GM12878 (cell line): ENCODE measurements around the gene CAB39. TPM values are rescaled to one million over a fixed set of nuclear protein-coding genes. Genes with fewer than 3 reads are reported as not detected.
A peak's percentile ranks its signal among the peaks of the same experiment; 100 is the strongest.

Experiments used
- ATAC-seq: fragments of 200-7000 bp; cut with Tn5 transposase; 3 replicates; pipeline ENCODE4 v1.9.1; 2020; ENCODE audit warnings: mild to moderate bottlenecking, moderate library complexity
- BruUV-seq: library from RNA; stranded (reverse); fragments of 400-500 nt; replicated peaks from 2 replicates; lab custom pipeline; 2021; lab: Mats Ljungman, UMichigan
- CTCF ChIA-PET: fragments of 300-600 bp; sonication (Branson Sonifier 250); formaldehyde crosslinking; extraction: SDS; loops from one replicate; lab custom pipeline; 2021; ENCODE audit warnings: inconsistent platforms; lab: Yijun Ruan, JAX
- POLR2A ChIA-PET: fragments of 350-600 bp; formaldehyde crosslinking; extraction: SDS; loops from one replicate; lab custom pipeline; 2021; ENCODE audit warnings: inconsistent platforms; lab: Charles Lee
- RAD21 ChIA-PET: fragments of 300-600 bp; sonication (Branson Sonifier 250); formaldehyde crosslinking; loops from one replicate; lab custom pipeline; 2023; ENCODE audit warnings: antibody characterized with exemption; ENCODE audit not compliant: unreplicated experiment; lab: Charles Lee
- SMC1A ChIA-PET: fragments of 300-600 bp; sonication (Branson Sonifier 250); formaldehyde crosslinking; loops from one replicate; lab custom pipeline; 2023; ENCODE audit not compliant: unreplicated experiment, uncharacterized antibody; lab: Charles Lee
- DNase-seq: peaks from one replicate; pipeline ENCODE4 v3.0.0-alpha.2; 2011; ENCODE audit warnings: low read depth, low spot score
- FAIRE-seq: peaks from 3 replicates; lab custom pipeline; 2011; peaks lifted over from hg19 to GRCh38; lab: Jason Lieb, UNC
- H2AFZ ChIP-seq: 2 replicates; pipeline ENCODE4 v1.6.0; 2011; ENCODE audit warnings: low read depth, low read length, control low read depth; ENCODE audit not compliant: control insufficient read depth
- H3K27ac ChIP-seq: 2 replicates; pipeline ENCODE4 v1.5.1; 2011; ENCODE audit warnings: control low read depth; ENCODE audit not compliant: control insufficient read depth, insufficient read depth
- H3K27me3 ChIP-seq, 2 experiments: replicated peaks in 1 of 2; 2 replicates each; pipeline versions ENCODE4 v1.6.0 to v1.6.1; 2011; ENCODE audit warnings: low read length in 1 of 2; ENCODE audit not compliant: control insufficient read depth in 2 of 2, insufficient read depth in 2 of 2
- H3K36me3 ChIP-seq, 2 experiments: 2 replicates each; pipeline ENCODE4 v1.5.1; 2011; ENCODE audit warnings: low read length in 1 of 2; ENCODE audit not compliant: control insufficient read depth in 2 of 2, insufficient read depth in 2 of 2
- H3K4me1 ChIP-seq: 2 replicates; pipeline ENCODE4 v1.6.1; 2011; ENCODE audit warnings: mild to moderate bottlenecking, low read length, moderate library complexity, mixed read lengths; ENCODE audit not compliant: control insufficient read depth, insufficient read depth
- H3K4me2 ChIP-seq: 2 replicates; pipeline ENCODE4 v1.6.0; 2011; ENCODE audit warnings: control low read depth; ENCODE audit not compliant: control insufficient read depth, insufficient read depth
- H3K4me3 ChIP-seq: fragments of 200-600 bp; sonication (generic); 2 replicates; pipeline ENCODE4 v1.5.1; 2016
- H3K79me2 ChIP-seq: 2 replicates; pipeline ENCODE4 v1.6.0; 2011; ENCODE audit warnings: low read length; ENCODE audit not compliant: control insufficient read depth, insufficient read depth
- H3K9ac ChIP-seq: 2 replicates; pipeline ENCODE4 v1.8.0; 2011; ENCODE audit warnings: low read length, control low read depth, mixed read lengths; ENCODE audit not compliant: control insufficient read depth, insufficient read depth
- H3K9me3 ChIP-seq: replicated peaks from 3 replicates; pipeline ENCODE4 v1.5.1; 2011; ENCODE audit warnings: mild to moderate bottlenecking, low read length; ENCODE audit not compliant: control insufficient read depth, insufficient read depth
- H4K20me1 ChIP-seq: 2 replicates; pipeline ENCODE4 v1.6.0; 2011; ENCODE audit not compliant: control insufficient read depth, insufficient read depth
- CHD2 ChIP-seq: IDR thresholded peaks from 2 replicates; pipeline ENCODE4 v1.6.1; 2011; ENCODE audit warnings: low read depth, low read length, improper control_type of control experiment, borderline replicate concordance
- MTA3 ChIP-seq: IDR thresholded peaks from 2 replicates; pipeline ENCODE4 v1.6.1; 2012; ENCODE audit warnings: low read length, inconsistent platforms, borderline replicate concordance
- RAD21 ChIP-seq: IDR thresholded peaks from 2 replicates; pipeline ENCODE4 v1.6.1; 2011; ENCODE audit warnings: mild to moderate bottlenecking, low read depth, low read length, moderate library complexity; ENCODE audit not compliant: insufficient read depth
- SMC3 ChIP-seq: IDR thresholded peaks from 2 replicates; pipeline ENCODE4 v1.6.1; 2011; ENCODE audit warnings: low read length, improper control_type of control experiment, borderline replicate concordance
- SP1 ChIP-seq: IDR thresholded peaks from one replicate; pipeline ENCODE4 v1.6.1; 2011; ENCODE audit warnings: low read depth, low read length
- WGBS: methylation state at CpG from one replicate; pipeline ENCODE4 v1.1.6; 2016; ENCODE audit warnings: low lambda C conversion rate; ENCODE audit not compliant: insufficient replicate concordance, insufficient coverage; ENCODE audit errors: missing lambda C conversion rate; 5-methylcytosine and 5-hydroxymethylcytosine counted together
- in situ Hi-C: fragments of 300-500 bp; cut with MboI; formaldehyde crosslinking; loops from 9 replicates; pipeline ENCODE4 v1.14.3; 2018; ENCODE audit warnings: mixed read lengths
- intact Hi-C: fragments of 100-400 bp; cut with micrococcal nuclease; formaldehyde crosslinking; loops from one replicate; pipeline ENCODE4 v1.14.2; 2022; ENCODE audit not compliant: unreplicated experiment
- polyA plus RNA-seq, 11 experiments: library from polyadenylated mRNA; depleted of rRNA in 4 of 11; unstranded in 6 of 11; stranded (reverse) in 5 of 11; fragments of >200 nt; fragmentation: Nextera tagmentation in 4 of 11; fragmentation: Illumina TruSeq in 1 of 11; extraction: Ambion mirVana in 4 of 11; extraction: Trizol in 1 of 11; gene quantifications; 1 replicate in 1 of 11; 2 replicates in 10 of 11; pipeline versions ENCODE4 v1.2.1 to v1.2.3, GENCODE V29; 2011 to 2016; ENCODE audit warnings: inconsistent platforms in 2 of 11, missing spikeins in 2 of 11, low read depth in 1 of 11
- total RNA-seq, 4 experiments: library from RNA; depleted of rRNA in 3 of 4; stranded (reverse); fragments of >200 nt in 3 of 4; fragmentation: Illumina TruSeq in 1 of 4; extraction: Trizol in 1 of 4; gene quantifications; 2 replicates each; pipeline versions ENCODE4 v1.2.1 to v1.2.3, GENCODE V29; 2013 to 2021
- TF ChIP-seq, protein P1 (sequence below): IDR thresholded peaks from 2 replicates; pipeline ENCODE4 v1.6.1; 2011; ENCODE audit warnings: borderline replicate concordance, low read depth, mild to moderate bottlenecking, moderate library complexity, mixed read lengths, low read length; ENCODE audit not compliant: insufficient read depth; ENCODE audit errors: extremely low read length
- TF ChIP-seq, protein P2 (sequence below), 3 experiments: IDR thresholded peaks in 2 of 3; conservative IDR thresholded peaks in 1 of 3; 2 replicates each; pipeline ENCODE4 v1.5.1; 2011; ENCODE audit warnings: low read depth in 3 of 3, low read length in 3 of 3, mild to moderate bottlenecking in 3 of 3, control low read depth in 2 of 3, moderate library complexity in 2 of 3, inconsistent platforms in 1 of 3, mixed read lengths in 1 of 3; ENCODE audit not compliant: control insufficient read depth in 2 of 3, insufficient read depth in 1 of 3; ENCODE audit errors: extremely low read depth in 1 of 3

The CAB39 gene
- total and polyA plus RNA-seq, 10 of the 15 experiments (the other 5 are each of a cell fraction or from before 2014, with no cell fraction given): 13.3 to 129 (median 62.9) TPM

GRCh38 chr2:230812033-230812432 is 99.4 kb downstream of the CAB39 start:
- Histone ChIP-seq H3K9ac (no peak overlapping the region), H3K36me3 (peaks cover 19 to 36% of the 10 kb centered on the region in 2 experiments), H3K9me3 (no peaks in the 10 kb centered on the region), H4K20me1 (no peaks in the 10 kb centered on the region), H3K27ac (no peak overlapping the region), H3K4me2 (no peak overlapping the region), H3K79me2 (no peaks in the 10 kb centered on the region), H3K4me3 (no peak overlapping the region), H2AFZ (no peak overlapping the region), H3K27me3 (no peaks in the 10 kb centered on the region), H3K4me1 (no peaks in the 10 kb centered on the region)
- no peak for DNase-seq
- BruUV-seq: no TSS peak
- SMC1A ChIA-PET: interaction anchor here (0.6 to 1.7 kb wide), 4 partner anchors 12 to 864 kb away, joined by 3 to 5 read pairs (median 4); no protein-coding TSS in a partner anchor
- intact Hi-C loops: loop anchor here (5.0 kb wide), 1 partner anchor 805 kb away; no protein-coding TSS in a partner anchor
- no peak for FAIRE-seq
- CTCF ChIA-PET: interaction anchor here (0.8 to 4.1 kb wide), 7 partner anchors 8 to 651 kb away, joined by 3 to 29 read pairs (median 3); no protein-coding TSS in a partner anchor
- POLR2A ChIA-PET: no interaction called here
- RAD21 ChIA-PET: interaction anchor here (1.3 kb wide), 1 partner anchor 12 kb away, joined by 3 read pairs; no protein-coding TSS in a partner anchor
- no peak for ATAC-seq
- in situ Hi-C loops: no loop called here
- WGBS: 93% methylated on average over 6 of the region's 6 CpGs
- TF ChIP-seq MTA3 (no peak), SP1 (no peak)

DNA sequence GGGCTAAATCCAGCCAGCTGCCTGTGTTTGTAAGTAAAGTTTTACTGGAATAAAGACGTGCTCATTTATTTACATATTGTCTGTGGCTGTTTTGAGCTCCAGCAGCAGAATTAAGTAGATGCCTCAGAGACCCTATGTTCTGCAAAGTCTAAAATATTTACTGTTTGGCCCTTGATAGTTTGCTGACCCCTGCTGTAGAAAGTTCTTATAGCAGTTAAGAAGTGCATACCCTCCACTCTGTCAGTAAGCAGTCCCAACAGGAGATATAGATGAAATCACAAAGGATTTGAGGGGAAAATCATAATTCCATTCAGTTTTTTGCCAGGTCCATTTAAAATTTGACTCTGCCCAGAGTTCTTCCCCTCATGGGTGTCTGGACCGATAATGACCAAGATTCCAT is 102.0 kb downstream of the CAB39 start:
- Histone ChIP-seq H3K4me2 (no peak overlapping the region), H3K79me2 (no peaks in the 10 kb centered on the region), H3K27me3 (no peaks in the 10 kb centered on the region), H4K20me1 (no peaks in the 10 kb centered on the region), H3K4me1 (no peaks in the 10 kb centered on the region), H3K9ac (no peak overlapping the region), H3K4me3 (no peak overlapping the region), H3K27ac (no peak overlapping the region), H3K36me3 (peaks cover 22 to 45% of the 10 kb centered on the region in 2 experiments), H3K9me3 (no peaks in the 10 kb centered on the region), H2AFZ (no peak overlapping the region)
- ChIA-PET RAD21 (no interaction called here), SMC1A (interaction anchor here (0.8 to 1.6 kb wide), 3 partner anchors 8 to 40 kb away, joined by 3 to 5 read pairs (median 4); no protein-coding TSS in a partner anchor), POLR2A (no interaction called here), CTCF (interaction anchor here (1.2 to 1.9 kb wide), 4 partner anchors 9 to 100 kb away, joined by 3 to 14 read pairs (median 4); no protein-coding TSS in a partner anchor)
- intact Hi-C loops (loop anchor here (5.0 kb wide), 1 partner anchor 807 kb away; no protein-coding TSS in a partner anchor), in situ Hi-C loops (no loop called here)
- FAIRE-seq: no peak
- peak; percentile 77 for ATAC-seq
- no peak for DNase-seq
- TF ChIP-seq, protein P1, sequence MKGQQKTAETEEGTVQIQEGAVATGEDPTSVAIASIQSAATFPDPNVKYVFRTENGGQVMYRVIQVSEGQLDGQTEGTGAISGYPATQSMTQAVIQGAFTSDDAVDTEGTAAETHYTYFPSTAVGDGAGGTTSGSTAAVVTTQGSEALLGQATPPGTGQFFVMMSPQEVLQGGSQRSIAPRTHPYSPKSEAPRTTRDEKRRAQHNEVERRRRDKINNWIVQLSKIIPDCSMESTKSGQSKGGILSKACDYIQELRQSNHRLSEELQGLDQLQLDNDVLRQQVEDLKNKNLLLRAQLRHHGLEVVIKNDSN: no peak
- TF ChIP-seq, protein P2, sequence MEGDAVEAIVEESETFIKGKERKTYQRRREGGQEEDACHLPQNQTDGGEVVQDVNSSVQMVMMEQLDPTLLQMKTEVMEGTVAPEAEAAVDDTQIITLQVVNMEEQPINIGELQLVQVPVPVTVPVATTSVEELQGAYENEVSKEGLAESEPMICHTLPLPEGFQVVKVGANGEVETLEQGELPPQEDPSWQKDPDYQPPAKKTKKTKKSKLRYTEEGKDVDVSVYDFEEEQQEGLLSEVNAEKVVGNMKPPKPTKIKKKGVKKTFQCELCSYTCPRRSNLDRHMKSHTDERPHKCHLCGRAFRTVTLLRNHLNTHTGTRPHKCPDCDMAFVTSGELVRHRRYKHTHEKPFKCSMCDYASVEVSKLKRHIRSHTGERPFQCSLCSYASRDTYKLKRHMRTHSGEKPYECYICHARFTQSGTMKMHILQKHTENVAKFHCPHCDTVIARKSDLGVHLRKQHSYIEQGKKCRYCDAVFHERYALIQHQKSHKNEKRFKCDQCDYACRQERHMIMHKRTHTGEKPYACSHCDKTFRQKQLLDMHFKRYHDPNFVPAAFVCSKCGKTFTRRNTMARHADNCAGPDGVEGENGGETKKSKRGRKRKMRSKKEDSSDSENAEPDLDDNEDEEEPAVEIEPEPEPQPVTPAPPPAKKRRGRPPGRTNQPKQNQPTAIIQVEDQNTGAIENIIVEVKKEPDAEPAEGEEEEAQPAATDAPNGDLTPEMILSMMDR (IDR thresholded peaks at IDR 0.05 in 2 of 3, conservative IDR thresholded peaks at IDR 0.05 in 1 of 3; ENCODE audit: control insufficient read depth in 2 of 3, extremely low read depth in 1 of 3, insufficient read depth in 1 of 3, low read depth in 3 of 3, low read length in 3 of 3): peak; percentile 38 to 50 (median 45); a peak in 4 of 6 replicates
- TF ChIP-seq CHD2 (no peak), RAD21 (peak; percentile 72), SMC3 (peak; percentile 28; the same call in 1 of the 2 replicates)
- BruUV-seq: no TSS peak
- WGBS: 48% methylated on average over 2 of the region's 2 CpGs
